GM12875 (cell line): ENCODE data around the gene ECPAS.

Source experiments
- H3K4me3 ChIP-seq: one replicate; pipeline ENCODE4 v1.5.1; 2011; ENCODE audit warnings: low read depth, low read length, control low read depth
- TF ChIP-seq, protein P1 (sequence below): IDR thresholded peaks from 2 replicates; pipeline ENCODE4 v1.5.1; 2011; ENCODE audit warnings: low read depth, mild to moderate bottlenecking, control low read depth, inconsistent platforms, low read length, moderate library complexity, borderline replicate concordance; ENCODE audit not compliant: insufficient read depth

ECPAS gene

DNA sequence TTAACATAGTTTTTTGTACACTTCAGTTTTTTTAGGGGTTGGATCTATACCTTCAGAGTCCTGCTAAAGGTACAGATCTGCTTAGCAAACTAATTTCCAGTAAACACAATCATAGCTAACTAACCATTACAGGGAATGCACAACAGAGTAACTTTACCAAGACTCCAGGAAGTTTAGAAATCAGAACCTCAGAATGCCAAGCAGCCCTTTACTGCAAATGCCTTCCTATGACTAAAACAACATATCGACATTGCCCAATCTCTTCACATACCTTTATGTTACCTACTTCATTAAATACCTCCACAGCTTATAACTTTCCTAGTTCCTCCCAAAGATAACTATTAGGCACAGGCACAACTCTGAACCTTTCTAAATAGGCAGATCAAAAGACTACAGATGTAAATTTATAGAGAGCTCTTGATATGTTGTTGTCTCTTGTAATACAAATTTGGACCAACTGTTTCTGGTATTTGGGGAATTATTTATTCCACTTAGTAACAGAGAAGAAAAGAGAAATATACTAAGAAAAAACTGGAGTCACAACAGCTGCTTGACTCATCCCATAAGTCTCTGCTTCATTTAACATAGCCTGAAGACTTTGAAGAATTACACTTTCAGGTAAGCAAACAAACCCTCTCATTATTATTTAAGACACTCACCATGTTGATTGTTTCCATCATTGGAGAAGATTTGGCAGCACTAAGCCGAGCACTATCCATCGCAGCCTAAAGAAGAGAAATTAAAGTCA lies 108.2 kb downstream of the ECPAS start:
- H3K4me3 ChIP-seq, result no peak overlapping the region
- TF ChIP-seq, protein P1, sequence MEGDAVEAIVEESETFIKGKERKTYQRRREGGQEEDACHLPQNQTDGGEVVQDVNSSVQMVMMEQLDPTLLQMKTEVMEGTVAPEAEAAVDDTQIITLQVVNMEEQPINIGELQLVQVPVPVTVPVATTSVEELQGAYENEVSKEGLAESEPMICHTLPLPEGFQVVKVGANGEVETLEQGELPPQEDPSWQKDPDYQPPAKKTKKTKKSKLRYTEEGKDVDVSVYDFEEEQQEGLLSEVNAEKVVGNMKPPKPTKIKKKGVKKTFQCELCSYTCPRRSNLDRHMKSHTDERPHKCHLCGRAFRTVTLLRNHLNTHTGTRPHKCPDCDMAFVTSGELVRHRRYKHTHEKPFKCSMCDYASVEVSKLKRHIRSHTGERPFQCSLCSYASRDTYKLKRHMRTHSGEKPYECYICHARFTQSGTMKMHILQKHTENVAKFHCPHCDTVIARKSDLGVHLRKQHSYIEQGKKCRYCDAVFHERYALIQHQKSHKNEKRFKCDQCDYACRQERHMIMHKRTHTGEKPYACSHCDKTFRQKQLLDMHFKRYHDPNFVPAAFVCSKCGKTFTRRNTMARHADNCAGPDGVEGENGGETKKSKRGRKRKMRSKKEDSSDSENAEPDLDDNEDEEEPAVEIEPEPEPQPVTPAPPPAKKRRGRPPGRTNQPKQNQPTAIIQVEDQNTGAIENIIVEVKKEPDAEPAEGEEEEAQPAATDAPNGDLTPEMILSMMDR, result no peak

DNA sequence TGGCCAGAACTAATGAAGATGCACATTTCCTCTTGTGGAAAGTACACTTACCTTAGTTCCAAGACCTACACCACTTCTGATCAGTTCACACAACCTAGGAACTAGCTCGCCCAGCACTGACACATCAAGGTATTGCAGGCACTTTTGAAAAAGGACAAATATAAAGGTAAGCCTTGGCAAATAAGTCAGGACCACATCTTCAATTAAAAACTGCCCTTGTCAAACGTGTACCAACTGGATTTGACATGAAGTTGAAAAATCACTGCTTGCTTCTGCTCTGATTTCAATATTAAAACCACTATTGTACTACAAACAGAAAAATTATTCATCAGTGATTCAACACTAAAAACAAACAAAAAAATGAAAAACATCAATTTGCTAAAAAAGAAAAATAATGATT lies 109.1 kb downstream of the ECPAS start:
- TF ChIP-seq, protein P1, result no peak

GRCh38 chr9:111372297-111372696 lies 111.9 kb downstream of the ECPAS start:
- TF ChIP-seq, protein P1, result no peak
- H3K4me3 ChIP-seq, result no peak overlapping the region

More for the DNA sequence above, 109.1 kb downstream of the ECPAS start:
- no peak overlapping the region for H3K4me3 ChIP-seq

GRCh38 chr9:111366978-111367377 lies 117.2 kb downstream of the ECPAS start:
- TF ChIP-seq, protein P1, result no peak
- H3K4me3 ChIP-seq, result no peak overlapping the region

- TF ChIP-seq, protein P1, result no peak
- H3K4me3 ChIP-seq, result no peak overlapping the region
Observed at GRCh38 chr9:111362526-111362925, 121.7 kb downstream of the ECPAS start.

- TF ChIP-seq, protein P1, result no peak
- no peak overlapping the region for H3K4me3 ChIP-seq
Observed at GRCh38 chr9:111360881-111361280, 123.3 kb downstream of the ECPAS start.
